GM21723 (cell line): ENCODE results near the gene CEP57L1.
A peak's percentile ranks its signal among the peaks of the same experiment; 100 is the strongest.
"Not testable (repeated sequence)": the region's sequence is repeated elsewhere in the genome, so short reads cannot be mapped to it uniquely, and the experiment has no call there.

Experiments
- ATAC-seq: cut with Tn5 transposase; IDR thresholded peaks from one replicate; pipeline ENCODE4 v1.9.1; 2021; ENCODE audit warnings: mild to moderate bottlenecking, moderate library complexity; ENCODE audit not compliant: unreplicated experiment

The CEP57L1 gene

GRCh38 chr6:109073344-109074132 lies 21.8 kb upstream of the CEP57L1 start:
- ATAC-seq, result no peak

GRCh38 chr6:109074133-109074415 lies 21.2 kb upstream of the CEP57L1 start:
- no peak for ATAC-seq

- ATAC-seq, result no peak
Measured at GRCh38 chr6:109075934-109076333, 19.4 kb upstream of the CEP57L1 start.

- no peak for ATAC-seq
Measured at GRCh38 chr6:109076377-109076776, 18.9 kb upstream of the CEP57L1 start.

- no peak for ATAC-seq
Measured at GRCh38 chr6:109079981-109080380, 15.3 kb upstream of the CEP57L1 start.

GRCh38 chr6:109081026-109081425 lies 14.3 kb upstream of the CEP57L1 start:
- no peak for ATAC-seq

- no peak for ATAC-seq
Measured at GRCh38 chr6:109081516-109082187, 13.7 kb upstream of the CEP57L1 start.

- ATAC-seq, result no peak
Measured at GRCh38 chr6:109082188-109082577, 13.1 kb upstream of the CEP57L1 start.

GRCh38 chr6:109083657-109084056 lies 11.7 kb upstream of the CEP57L1 start:
- ATAC-seq, result no peak

- not testable (repeated sequence) for ATAC-seq
Measured at GRCh38 chr6:109084146-109084545, 11.2 kb upstream of the CEP57L1 start.

- ATAC-seq, result no peak
Measured at GRCh38 chr6:109087661-109088264, 7.5 kb upstream of the CEP57L1 start.

GRCh38 chr6:109088995-109089394 lies 6.3 kb upstream of the CEP57L1 start:
- ATAC-seq, result no peak

- no peak for ATAC-seq
Measured at GRCh38 chr6:109091314-109092024, 3.8 kb upstream of the CEP57L1 start.

- ATAC-seq, result no peak
Measured at GRCh38 chr6:109092074-109092473, 3.2 kb upstream of the CEP57L1 start.

- ATAC-seq, result no peak
Measured at GRCh38 chr6:109093732-109094415, 1.4 kb upstream of the CEP57L1 start.

GRCh38 chr6:109094416-109095035 lies 781 bp upstream of the CEP57L1 start, which contains the start of gene SESN1:
TSS of gene SESN1 (minus strand) at chr6:109094846. CDS start at chr6:109094073, 773 bp downstream.
- ATAC-seq, result peak; percentile 69

- ATAC-seq, result no peak
Measured at GRCh38 chr6:109095835-109096084, 453 bp downstream of the CEP57L1 start.

- no peak for ATAC-seq
Measured at GRCh38 chr6:109096208-109096607, 901 bp downstream of the CEP57L1 start.

GRCh38 chr6:109097661-109098060 lies 2.4 kb downstream of the CEP57L1 start:
- no peak for ATAC-seq

GRCh38 chr6:109102762-109103161 lies 7.5 kb downstream of the CEP57L1 start:
- no peak for ATAC-seq

- peak; percentile 51 for ATAC-seq
Measured at GRCh38 chr6:109103942-109104341, 8.6 kb downstream of the CEP57L1 start.
